ENCODE results near the gene IL18RAP.

DNA sequence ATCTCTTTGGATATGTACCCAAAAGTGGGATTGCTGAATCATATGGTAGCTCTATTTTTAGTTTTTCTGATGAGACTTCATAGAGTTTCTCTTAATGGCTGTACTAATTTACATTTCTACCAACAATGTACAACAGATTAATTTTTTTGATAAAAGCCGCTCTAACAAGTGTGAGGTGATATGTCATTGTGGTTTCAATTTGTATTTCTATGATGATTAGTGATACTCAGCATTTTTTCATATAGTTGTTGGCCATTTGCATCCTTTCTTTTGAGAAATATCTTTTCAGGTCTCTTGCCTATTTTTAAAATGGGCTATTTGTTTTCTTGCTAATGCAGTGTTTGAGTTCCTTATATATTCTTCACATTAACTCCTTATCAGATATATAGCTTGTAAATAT is 4.3 kb downstream of the IL18RAP start:
- no peak for TF ChIP-seq CTCF (IDR thresholded peaks at IDR 0.05)
- TF ChIP-seq POLR2A (IDR thresholded peaks at IDR 0.05), result no peak
